ENCODE results near the gene FAM219A.

The FAM219A gene

GRCh38 chr9:34349324-34349723 is 109.0 kb downstream of the FAM219A start:
- H3K27me3 ChIP-seq (ENCODE audit: low read length), result no peaks in the 10 kb centered on the region
- H3K4me2 ChIP-seq (ENCODE audit: low read depth, low read length, poor library complexity, severe bottlenecking), result no peak overlapping the region
- no peak for TF ChIP-seq EZH2phosphoT487 (conservative IDR thresholded peaks at IDR 0.05; ENCODE audit: low read length)
- TF ChIP-seq CTCF (IDR thresholded peaks at IDR 0.05; ENCODE audit: insufficient read depth, low read length, poor library complexity, severe bottlenecking), result no peak
- no peak overlapping the region for H3K27ac ChIP-seq (ENCODE audit: low read depth, low read length)
- H3K79me2 ChIP-seq (ENCODE audit: insufficient read depth, low read length), result no peaks in the 10 kb centered on the region
- H3K9me3 ChIP-seq (ENCODE audit: insufficient read depth, low read length), result no peaks in the 10 kb centered on the region
- no peaks in the 10 kb centered on the region for H3K9me2 ChIP-seq (replicated peaks; ENCODE audit: insufficient read depth, low read length)
- H3F3A ChIP-seq (ENCODE audit: insufficient read depth), result no peaks in the 10 kb centered on the region
- H3K36me3 ChIP-seq (ENCODE audit: low read length), result no peaks in the 10 kb centered on the region
- H3K9ac ChIP-seq (ENCODE audit: low read length), result no peak overlapping the region
- H3K4me3 ChIP-seq (ENCODE audit: insufficient read depth, low read length, poor library complexity, severe bottlenecking), result no peak overlapping the region
- H4K20me1 ChIP-seq (ENCODE audit: low read depth, low read length), result no peaks in the 10 kb centered on the region
- H2AFZ ChIP-seq (ENCODE audit: low read depth, low read length, severe bottlenecking), result no peak overlapping the region

Measured in SU-DHL-6 (cell line).